Activated naive CD8-positive, alpha-beta T cell (primary cell): ENCODE results near the gene TMF1.

Experiments
- H3K27ac Mint-ChIP-seq: one replicate; pipeline ENCODE4 v1.8.0; 2021; ENCODE audit warnings: mixed read lengths
- H3K27me3 Mint-ChIP-seq: one replicate; pipeline ENCODE4 v1.8.0; 2021; ENCODE audit warnings: mixed read lengths
- H3K36me3 Mint-ChIP-seq: one replicate; pipeline ENCODE4 v1.8.0; 2021; ENCODE audit warnings: mixed read lengths
- H3K4me1 Mint-ChIP-seq: one replicate; pipeline ENCODE4 v1.8.0; 2021; ENCODE audit warnings: low read depth, mixed read lengths
- H3K4me3 Mint-ChIP-seq: one replicate; pipeline ENCODE4 v1.8.0; 2021; ENCODE audit warnings: mild to moderate bottlenecking, mixed read lengths
- H3K9me3 Mint-ChIP-seq: one replicate; pipeline ENCODE4 v1.8.0; 2021; ENCODE audit warnings: low read depth, mixed read lengths

TMF1 gene

GRCh38 chr3:68984011-68984530 is 68.1 kb downstream of the TMF1 start:
- Mint-ChIP-seq H3K27me3 (no peaks in the 10 kb centered on the region), H3K4me3 (no peak overlapping the region), H3K9me3 (no peaks in the 10 kb centered on the region), H3K4me1 (no peaks in the 10 kb centered on the region), H3K27ac (no peak overlapping the region), H3K36me3 (peaks cover 38% of the 10 kb centered on the region)

GRCh38 chr3:68977486-68978167 is 74.5 kb downstream of the TMF1 start:
- Mint-ChIP-seq H3K4me3 (no peak overlapping the region), H3K27ac (no peak overlapping the region), H3K4me1 (no peaks in the 10 kb centered on the region), H3K27me3 (no peaks in the 10 kb centered on the region), H3K36me3 (peaks cover 8% of the 10 kb centered on the region), H3K9me3 (no peaks in the 10 kb centered on the region)

GRCh38 chr3:68974711-68975110 is 77.4 kb downstream of the TMF1 start:
- Mint-ChIP-seq H3K4me1 (no peaks in the 10 kb centered on the region), H3K27ac (no peak overlapping the region), H3K36me3 (peaks cover 8% of the 10 kb centered on the region)

GRCh38 chr3:68973639-68974038 is 78.5 kb downstream of the TMF1 start:
- H3K36me3 Mint-ChIP-seq, result peaks cover 8% of the 10 kb centered on the region
- H3K27me3 Mint-ChIP-seq, result peaks cover 3% of the 10 kb centered on the region
- no peaks in the 10 kb centered on the region for H3K4me1 Mint-ChIP-seq
- no peak overlapping the region for H3K4me3 Mint-ChIP-seq
- H3K27ac Mint-ChIP-seq, result no peak overlapping the region
- no peaks in the 10 kb centered on the region for H3K9me3 Mint-ChIP-seq

More at GRCh38 chr3:68974711-68975110, 77.4 kb downstream of the TMF1 start:
- H3K4me3 Mint-ChIP-seq, result no peak overlapping the region
- peaks cover 3% of the 10 kb centered on the region for H3K27me3 Mint-ChIP-seq
- no peaks in the 10 kb centered on the region for H3K9me3 Mint-ChIP-seq

GRCh38 chr3:68972358-68972979 is 79.7 kb downstream of the TMF1 start:
- H3K27me3 Mint-ChIP-seq, result peaks cover 3% of the 10 kb centered on the region
- H3K36me3 Mint-ChIP-seq, result peaks cover 7% of the 10 kb centered on the region
- H3K4me1 Mint-ChIP-seq, result no peaks in the 10 kb centered on the region
- H3K9me3 Mint-ChIP-seq, result no peaks in the 10 kb centered on the region
- no peak overlapping the region for H3K27ac Mint-ChIP-seq
- H3K4me3 Mint-ChIP-seq, result no peak overlapping the region
